Chondrocyte (in vitro differentiated cells): ENCODE measurements around the gene ZNF519. TPM values are rescaled to one million over a fixed set of nuclear protein-coding genes. Genes with fewer than 3 reads are reported as not detected.

Experiments used
- DNase-seq: peaks from one replicate; pipeline ENCODE4 v3.0.0; 2021; ENCODE audit warnings: mixed read lengths, low spot score
- H3K27ac Mint-ChIP-seq: one replicate; pipeline ENCODE4 v1.8.0; 2021; ENCODE audit warnings: mild to moderate bottlenecking, moderate library complexity, mixed read lengths; ENCODE audit not compliant: unreplicated experiment
- H3K27me3 Mint-ChIP-seq: 2 replicates; pipeline ENCODE4 v1.8.0; 2021; ENCODE audit warnings: low read depth, mixed read lengths
- H3K36me3 Mint-ChIP-seq: 2 replicates; pipeline ENCODE4 v1.8.0; 2021; ENCODE audit warnings: low read depth, mixed read lengths
- H3K4me1 Mint-ChIP-seq: 2 replicates; pipeline ENCODE4 v1.8.0; 2021; ENCODE audit warnings: low read depth, mild to moderate bottlenecking, mixed read lengths
- H3K4me3 Mint-ChIP-seq: one replicate; pipeline ENCODE4 v1.8.0; 2021; ENCODE audit warnings: mild to moderate bottlenecking, moderate library complexity, mixed read lengths; ENCODE audit not compliant: unreplicated experiment
- H3K9me3 Mint-ChIP-seq: 2 replicates; pipeline ENCODE4 v1.8.0; 2021; ENCODE audit warnings: low read depth, mixed read lengths
- CTCF ChIP-seq: fragments of 200-600 bp; sonication (generic); IDR thresholded peaks from 2 replicates; pipeline ENCODE4 v1.5.0; 2021; ENCODE audit warnings: antibody characterized with exemption, mild to moderate bottlenecking, moderate library complexity
- total RNA-seq: library from RNA; stranded (reverse); gene quantifications from 3 replicates; pipeline ENCODE4 v1.2.1, GENCODE V29; 2021

The ZNF519 gene
- total RNA-seq, 1 donor from 2014 or later: 2.9 TPM

- no peaks in the 10 kb centered on the region for H3K4me1 Mint-ChIP-seq
These were observed 57.0 kb downstream of the ZNF519 start for GRCh38 chr18:14075196-14075595.

GRCh38 chr18:14074187-14074586 is 58.0 kb downstream of the ZNF519 start:
- DNase-seq: no peak
- Mint-ChIP-seq H3K4me1 (no peaks in the 10 kb centered on the region), H3K4me3 (no peak overlapping the region), H3K36me3 (no peaks in the 10 kb centered on the region), H3K9me3 (peaks cover 12% of the 10 kb centered on the region), H3K27me3 (no peaks in the 10 kb centered on the region), H3K27ac (no peak overlapping the region)
- TF ChIP-seq CTCF: no peak

More at GRCh38 chr18:14075196-14075595, 57.0 kb downstream of the ZNF519 start:
- no peak overlapping the region for H3K4me3 Mint-ChIP-seq
- no peak for DNase-seq
- H3K27ac Mint-ChIP-seq: no peak overlapping the region
- H3K27me3 Mint-ChIP-seq: no peaks in the 10 kb centered on the region
- no peaks in the 10 kb centered on the region for H3K36me3 Mint-ChIP-seq
- peaks cover 6% of the 10 kb centered on the region for H3K9me3 Mint-ChIP-seq
- TF ChIP-seq CTCF: no peak

- Mint-ChIP-seq H3K27me3 (no peaks in the 10 kb centered on the region), H3K9me3 (peaks cover 38% of the 10 kb centered on the region), H3K27ac (no peak overlapping the region), H3K36me3 (no peaks in the 10 kb centered on the region), H3K4me3 (no peak overlapping the region), H3K4me1 (no peaks in the 10 kb centered on the region)
- no peak for DNase-seq
- no peak for TF ChIP-seq CTCF
These were observed 78.6 kb downstream of the ZNF519 start for GRCh38 chr18:14053661-14054060.

Other genes starting within 250 kb of the ZNF519 start
- not detected in 3 replicates for gene MC2R, start 216.9 kb downstream of the ZNF519 start, total RNA-seq